B cell (primary cell): ENCODE data around the gene MUC13. TPM values are rescaled to one million over a fixed set of nuclear protein-coding genes. Genes with fewer than 3 reads are reported as not detected.

ENCODE experiments used
- ATAC-seq: fragments of 200-7000 bp; cut with Tn5 transposase; one replicate; pipeline ENCODE4 v1.10.0; 2021; ENCODE audit warnings: low read depth, mild to moderate bottlenecking, moderate number of reproducible peaks, moderate library complexity
- CTCF ChIA-PET: fragments of 350-600 bp; sonication (Branson Sonifier 250); formaldehyde crosslinking; loops from one replicate; lab custom pipeline; 2021; ENCODE audit warnings: antibody characterized with exemption, inconsistent platforms; lab: Charles Lee
- POLR2A ChIA-PET: fragments of 350-600 bp; sonication (Branson Sonifier 250); formaldehyde crosslinking; loops from one replicate; lab custom pipeline; 2021; ENCODE audit warnings: antibody characterized with exemption; lab: Charles Lee
- DNase-seq: peaks from one replicate; pipeline ENCODE4 v3.0.0; 2013
- H2AFZ ChIP-seq: 2 replicates; pipeline ENCODE4 v1.6.1; 2012; ENCODE audit warnings: mild to moderate bottlenecking, low read depth, low read length; ENCODE audit not compliant: insufficient read depth, poor library complexity, severe bottlenecking
- H3K27ac ChIP-seq, 2 donors: 1 replicate in 1 of 2; 2 replicates in 1 of 2; pipeline ENCODE4 v1.5.1; 2012 to 2013; ENCODE audit warnings: low read length in 2 of 2, mild to moderate bottlenecking in 2 of 2, moderate library complexity in 1 of 2
- H3K27me3 ChIP-seq, 4 experiments: fragments of 200-600 bp in 1 of 4; sonication (generic) in 1 of 4; replicated peaks in 1 of 4; 1 replicate in 2 of 4; 2 replicates in 2 of 4; pipeline versions ENCODE4 v1.6.1 to v1.7.0; 2013 to 2016; ENCODE audit warnings: low read length in 3 of 4, mild to moderate bottlenecking in 2 of 4, mixed read lengths in 1 of 4, moderate library complexity in 1 of 4; ENCODE audit not compliant: insufficient read depth in 4 of 4, control insufficient read depth in 3 of 4; ENCODE audit errors: control extremely low read depth in 1 of 4
- H3K36me3 ChIP-seq, 2 experiments: replicated peaks in 1 of 2; 1 replicate in 1 of 2; 2 replicates in 1 of 2; pipeline versions ENCODE4 v1.6.1 to v1.7.1; 2013; ENCODE audit warnings: low read length in 1 of 2; ENCODE audit not compliant: insufficient read depth in 2 of 2, control insufficient read depth in 1 of 2; ENCODE audit errors: control extremely low read depth in 1 of 2, extremely low read depth in 1 of 2
- H3K4me1 ChIP-seq, 2 donors: fragments of 200-600 bp in 1 of 2; sonication (generic) in 1 of 2; 1 replicate in 1 of 2; 2 replicates in 1 of 2; pipeline versions ENCODE4 v1.5.1 to v1.6.1; 2013 to 2017; ENCODE audit warnings: low read length in 2 of 2; ENCODE audit not compliant: control insufficient read depth in 2 of 2, insufficient read depth in 2 of 2
- H3K4me2 ChIP-seq: replicated peaks from 2 replicates; pipeline ENCODE3; 2012; ENCODE audit warnings: mild to moderate bottlenecking, low read depth, low read length; ENCODE audit not compliant: poor library complexity, severe bottlenecking
- H3K4me3 ChIP-seq, 5 experiments: fragments of 200-600 bp in 1 of 5; sonication (generic) in 1 of 5; 1 replicate in 3 of 5; 2 replicates in 2 of 5; pipeline versions ENCODE4 v1.5.1 to v1.7.0; 2011 to 2016; ENCODE audit warnings: low read length in 4 of 5, mild to moderate bottlenecking in 4 of 5, low read depth in 2 of 5, control low read depth in 1 of 5, moderate library complexity in 1 of 5; ENCODE audit not compliant: insufficient read depth in 1 of 5; ENCODE audit errors: control extremely low read depth in 1 of 5, extremely low read depth in 1 of 5
- H3K79me2 ChIP-seq: fragments of 200-600 bp; sonication (generic); one replicate; pipeline ENCODE4 v1.6.0; 2016; ENCODE audit warnings: low read length; ENCODE audit not compliant: control insufficient read depth, insufficient read depth
- H3K9ac ChIP-seq: fragments of 200-600 bp; sonication (generic); 2 replicates; pipeline ENCODE4 v1.6.1; 2017; ENCODE audit warnings: mild to moderate bottlenecking, low read length, moderate library complexity
- H3K9me3 ChIP-seq, 3 donors: one replicate each; pipeline versions ENCODE4 v1.6.1 to v1.7.1; 2013; ENCODE audit warnings: low read length in 2 of 3; ENCODE audit not compliant: control insufficient read depth in 2 of 3, insufficient read depth in 1 of 3; ENCODE audit errors: control extremely low read depth in 1 of 3
- H4K20me1 ChIP-seq: 2 replicates; pipeline ENCODE4 v1.6.0; 2012; ENCODE audit warnings: mild to moderate bottlenecking, low read length; ENCODE audit not compliant: insufficient read depth, control insufficient read depth, poor library complexity, severe bottlenecking
- H3K27ac Mint-ChIP-seq: one replicate; pipeline ENCODE4 v1.8.0; 2021; ENCODE audit warnings: mixed read lengths
- H3K27me3 Mint-ChIP-seq: one replicate; pipeline ENCODE4 v1.8.0; 2021; ENCODE audit warnings: mixed read lengths
- H3K4me1 Mint-ChIP-seq: one replicate; pipeline ENCODE4 v1.8.0; 2021; ENCODE audit warnings: mixed read lengths
- H3K4me3 Mint-ChIP-seq: one replicate; pipeline ENCODE4 v1.8.0; 2021; ENCODE audit warnings: mixed read lengths
- H3K9me3 Mint-ChIP-seq: one replicate; pipeline ENCODE4 v1.8.0; 2022; ENCODE audit warnings: mixed read lengths; ENCODE audit not compliant: insufficient read depth
- CTCF ChIP-seq: fragments of 200-600 bp; IDR thresholded peaks from one replicate; pipeline ENCODE4 v1.8.0; 2022; ENCODE audit warnings: antibody characterized with exemption, mild to moderate bottlenecking
- EZH2 ChIP-seq: IDR thresholded peaks from 2 replicates; pipeline ENCODE4 v1.6.1; 2012; ENCODE audit warnings: borderline replicate concordance, low read depth, mild to moderate bottlenecking, moderate library complexity, low read length; ENCODE audit not compliant: insufficient read depth, poor library complexity, severe bottlenecking
- WGBS: methylation state at CpG from one replicate; pipeline ENCODE4 v1.1.5; 2013; ENCODE audit warnings: missing lambda C conversion rate; ENCODE audit not compliant: insufficient coverage; 5-methylcytosine and 5-hydroxymethylcytosine counted together
- intact Hi-C: fragments of 100-400 bp; cut with micrococcal nuclease; formaldehyde crosslinking; loops from one replicate; pipeline ENCODE4 v1.10.0; 2022
- polyA plus RNA-seq: library from polyadenylated mRNA; depleted of rRNA; stranded (reverse); fragments of >200 nt; gene quantifications from 2 replicates; pipeline ENCODE4 v1.2.3, GENCODE V29; 2012
- total RNA-seq, 2 donors: library from RNA; stranded (reverse); fragments of 120-200 nt in 1 of 2; gene quantifications; 1 replicate in 1 of 2; 2 replicates in 1 of 2; pipeline versions ENCODE4 v1.2.3 to v1.2.4, GENCODE V29; 2013 to 2022

MUC13 gene
- total and polyA plus RNA-seq, 2 donors (not counting 1 experiment from before 2014, with no cell fraction given): not detected

- CTCF ChIA-PET: no interaction called here
- intact Hi-C loops: no loop called here
These were observed 30.9 kb upstream of the MUC13 start for GRCh38 chr3:124965413-124965812.

GRCh38 chr3:124964387-124964786 is 29.8 kb upstream of the MUC13 start:
- CTCF ChIA-PET: no interaction called here
- ATAC-seq (no peak), DNase-seq (no peak)
- no peak overlapping the region for H3K4me2 ChIP-seq
- no peaks in the 10 kb centered on the region for H3K4me1 ChIP-seq
- no peak overlapping the region for H3K4me3 ChIP-seq
- no peaks in the 10 kb centered on the region for H3K9me3 Mint-ChIP-seq
- H3K27me3 Mint-ChIP-seq: no peaks in the 10 kb centered on the region
- no peaks in the 10 kb centered on the region for H3K9me3 ChIP-seq
- POLR2A ChIA-PET: no interaction called here
- no peak overlapping the region for H3K27ac ChIP-seq
- H3K27ac Mint-ChIP-seq: no peak overlapping the region
- TF ChIP-seq EZH2: no peak
- TF ChIP-seq CTCF: no peak
- H3K27me3 ChIP-seq: no peaks in the 10 kb centered on the region
- intact Hi-C loops: no loop called here
- no peaks in the 10 kb centered on the region for H3K36me3 ChIP-seq
- peaks cover 5% of the 10 kb centered on the region for H3K4me1 Mint-ChIP-seq
- no peak overlapping the region for H2AFZ ChIP-seq
- H4K20me1 ChIP-seq: no peaks in the 10 kb centered on the region
- no peaks in the 10 kb centered on the region for H3K79me2 ChIP-seq
- H3K9ac ChIP-seq: no peak overlapping the region
- WGBS: 60% methylated on average over 1 of the region's 4 CpGs
- H3K4me3 Mint-ChIP-seq: no peak overlapping the region

More at GRCh38 chr3:124965413-124965812, 30.9 kb upstream of the MUC13 start:
- WGBS: no CpG with 5 or more reads among the region's 1 CpG
- Mint-ChIP-seq H3K9me3 (no peaks in the 10 kb centered on the region), H3K27me3 (no peaks in the 10 kb centered on the region), H3K4me1 (peaks cover 5% of the 10 kb centered on the region), H3K4me3 (no peak overlapping the region), H3K27ac (no peak overlapping the region)
- ATAC-seq (no peak), DNase-seq (no peak)
- Histone ChIP-seq H3K36me3 (no peaks in the 10 kb centered on the region), H4K20me1 (no peaks in the 10 kb centered on the region), H3K9me3 (no peaks in the 10 kb centered on the region), H3K27me3 (no peaks in the 10 kb centered on the region), H3K9ac (no peak overlapping the region), H3K27ac (no peak overlapping the region), H3K79me2 (no peaks in the 10 kb centered on the region), H3K4me3 (no peak overlapping the region), H3K4me1 (no peaks in the 10 kb centered on the region), H3K4me2 (no peak overlapping the region), H2AFZ (no peak overlapping the region)
- POLR2A ChIA-PET: no interaction called here
- TF ChIP-seq CTCF (no peak), EZH2 (no peak)
